Uterus (tissue), 4 donors: Measurements from ENCODE around the gene TRIM40. TPM values are rescaled to one million over a fixed set of nuclear protein-coding genes. Genes with fewer than 3 reads are reported as not detected.

Experiments used
- DNase-seq, 2 donors: peaks; one replicate each; pipeline ENCODE4 v3.0.0-alpha.2; 2019 to 2020
- H3K27ac ChIP-seq, 2 donors: fragments of 200-600 bp; sonication (generic); 1 replicate in 1 of 2; 2 replicates in 1 of 2; pipeline ENCODE4 v1.5.1; 2016 to 2018
- H3K27me3 ChIP-seq, 2 donors: fragments of 200-600 bp; sonication (generic); one replicate each; pipeline ENCODE4 v1.5.1; 2018 to 2019; ENCODE audit warnings: control low read depth in 1 of 2
- H3K36me3 ChIP-seq, 2 donors: fragments of 200-600 bp; sonication (generic); one replicate each; pipeline ENCODE4 v1.5.1; 2019; ENCODE audit warnings: control low read depth in 1 of 2
- H3K4me1 ChIP-seq, 2 donors: fragments of 200-600 bp; sonication (generic); one replicate each; pipeline ENCODE4 v1.5.1; 2018 to 2019; ENCODE audit warnings: control low read depth in 1 of 2
- H3K4me3 ChIP-seq, 2 donors: fragments of 200-600 bp; sonication (generic); 1 replicate in 1 of 2; 2 replicates in 1 of 2; pipeline ENCODE4 v1.5.1; 2018 to 2019; ENCODE audit warnings: mild to moderate bottlenecking in 1 of 2
- H3K9me3 ChIP-seq, 2 donors: fragments of 200-600 bp; sonication (generic); one replicate each; pipeline ENCODE4 v1.5.1; 2019; ENCODE audit warnings: control low read depth in 1 of 2
- CTCF ChIP-seq, 4 experiments: fragments of 200-600 bp in 2 of 4; fragments of 450-650 bp in 2 of 4; sonication (generic) in 2 of 4; IDR thresholded peaks; one replicate each; pipeline ENCODE4 v1.5.1; 2016 to 2019; ENCODE audit warnings: antibody characterized with exemption in 4 of 4, mild to moderate bottlenecking in 2 of 4, moderate library complexity in 1 of 4
- POLR2A ChIP-seq, 2 donors: fragments of 450-650 bp; IDR thresholded peaks; one replicate each; pipeline ENCODE4 v1.6.1; 2016; ENCODE audit warnings: antibody characterized with exemption in 2 of 2, mild to moderate bottlenecking in 1 of 2, moderate library complexity in 1 of 2
- intact Hi-C: fragments of 100-400 bp; cut with DNase I; formaldehyde crosslinking; loops from one replicate; pipeline ENCODE4 v1.15.1; 2023; ENCODE audit warnings: low total_unique reads
- total RNA-seq, 4 donors: library from RNA; depleted of rRNA in 3 of 4; stranded (reverse); fragments of >200 nt in 3 of 4; gene quantifications; one replicate each; pipeline versions ENCODE4 v1.1.0 to v1.2.4, GENCODE V29; 2014 to 2023
- donor health status: DM: yes; HTN: yes; CAD: no.

Gene TRIM40
- total RNA-seq, 4 donors from 2014 or later: not detected

- intact Hi-C loops: no loop called here
Measured at GRCh38 chr6:30104661-30105060, 31.3 kb upstream of the TRIM40 start.

DNA sequence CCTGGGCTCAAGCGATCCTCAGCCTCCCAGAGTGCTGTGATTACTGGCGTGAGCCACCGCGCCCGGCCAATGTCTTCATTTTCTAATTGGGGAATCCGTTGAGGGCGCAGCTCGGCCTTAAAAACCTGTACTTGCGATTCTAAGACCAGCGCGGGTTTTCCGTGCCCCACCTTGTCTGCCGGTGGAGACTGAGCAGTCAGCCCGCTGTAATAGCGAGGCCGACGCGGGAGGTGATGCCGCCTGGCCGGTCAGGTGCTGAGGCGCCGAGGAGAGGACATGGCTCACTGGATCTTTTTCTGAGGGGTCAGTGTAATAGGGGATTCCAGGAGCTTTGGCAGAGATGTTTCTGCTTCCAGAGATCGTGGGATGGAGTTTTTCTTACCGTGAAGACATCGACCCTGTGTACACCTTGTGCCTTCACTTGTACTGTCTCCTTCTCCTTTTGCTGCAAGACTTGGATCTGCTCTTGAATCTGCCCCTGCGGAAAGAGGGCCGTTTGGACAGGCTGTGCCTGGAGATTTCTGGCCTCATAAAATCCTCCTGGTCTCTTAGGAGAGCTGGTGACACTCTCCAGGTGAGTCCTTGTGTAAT is 24.6 kb upstream of the TRIM40 start:
- intact Hi-C loops: no loop called here
- Histone ChIP-seq H3K27me3 (peaks cover 0 to 19% of the 10 kb centered on the region in 2 donors), H3K36me3 (no peaks in the 10 kb centered on the region), H3K9me3 (no peaks in the 10 kb centered on the region), H3K4me1 (no peaks in the 10 kb centered on the region), H3K4me3 (no peak overlapping the region), H3K27ac (no peak overlapping the region)
- no peak for DNase-seq
- TF ChIP-seq POLR2A (IDR thresholded peaks at IDR 0.05): no peak
- TF ChIP-seq CTCF (IDR thresholded peaks at IDR 0.05): no peak

More at GRCh38 chr6:30104661-30105060, 31.3 kb upstream of the TRIM40 start:
- Histone ChIP-seq H3K9me3 (no peaks in the 10 kb centered on the region), H3K4me1 (peaks cover 0 to 11% of the 10 kb centered on the region in 2 donors), H3K27ac (no peak overlapping the region), H3K36me3 (no peaks in the 10 kb centered on the region), H3K27me3 (peaks cover 0 to 10% of the 10 kb centered on the region in 2 donors), H3K4me3 (no peak overlapping the region)
- no peak for TF ChIP-seq CTCF (IDR thresholded peaks at IDR 0.05)
- TF ChIP-seq POLR2A (IDR thresholded peaks at IDR 0.05): no peak
- DNase-seq: no peak

DNA sequence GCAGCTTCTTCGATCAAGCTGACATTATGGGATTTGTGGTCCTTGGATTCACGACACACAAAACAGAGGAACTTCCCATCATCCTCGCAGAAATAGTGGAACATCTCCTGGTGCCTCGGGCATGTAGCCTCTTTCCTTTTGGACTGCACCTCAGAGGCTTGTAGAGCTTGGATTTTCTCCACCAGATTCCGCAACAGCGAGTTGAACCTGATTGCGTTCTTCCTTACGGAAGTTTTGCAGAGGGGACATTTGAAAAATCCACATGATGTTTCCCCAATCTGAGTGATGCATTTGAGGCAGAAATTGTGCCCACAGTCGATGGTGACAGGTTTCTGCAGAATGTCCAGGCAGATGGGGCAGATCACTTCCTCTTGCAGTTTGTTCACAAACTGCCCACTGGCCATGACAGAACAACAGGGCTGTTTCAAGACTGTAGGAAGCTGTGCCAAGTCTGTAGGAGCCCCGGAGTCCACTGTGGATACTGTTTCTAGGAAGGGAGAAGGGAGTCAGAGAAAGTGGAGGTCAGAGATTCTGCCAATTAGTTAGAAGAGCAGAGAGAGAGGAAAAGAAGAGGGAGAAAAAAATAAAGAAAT is 23.4 kb upstream of the TRIM40 start:
- intact Hi-C loops: no loop called here
- TF ChIP-seq POLR2A (IDR thresholded peaks at IDR 0.05): no peak
- TF ChIP-seq CTCF (IDR thresholded peaks at IDR 0.05): no peak
- no peak for DNase-seq
- Histone ChIP-seq H3K36me3 (no peaks in the 10 kb centered on the region), H3K4me1 (no peaks in the 10 kb centered on the region), H3K27me3 (peaks cover 0 to 19% of the 10 kb centered on the region in 2 donors), H3K27ac (no peak overlapping the region), H3K9me3 (no peaks in the 10 kb centered on the region), H3K4me3 (no peak overlapping the region)

DNA sequence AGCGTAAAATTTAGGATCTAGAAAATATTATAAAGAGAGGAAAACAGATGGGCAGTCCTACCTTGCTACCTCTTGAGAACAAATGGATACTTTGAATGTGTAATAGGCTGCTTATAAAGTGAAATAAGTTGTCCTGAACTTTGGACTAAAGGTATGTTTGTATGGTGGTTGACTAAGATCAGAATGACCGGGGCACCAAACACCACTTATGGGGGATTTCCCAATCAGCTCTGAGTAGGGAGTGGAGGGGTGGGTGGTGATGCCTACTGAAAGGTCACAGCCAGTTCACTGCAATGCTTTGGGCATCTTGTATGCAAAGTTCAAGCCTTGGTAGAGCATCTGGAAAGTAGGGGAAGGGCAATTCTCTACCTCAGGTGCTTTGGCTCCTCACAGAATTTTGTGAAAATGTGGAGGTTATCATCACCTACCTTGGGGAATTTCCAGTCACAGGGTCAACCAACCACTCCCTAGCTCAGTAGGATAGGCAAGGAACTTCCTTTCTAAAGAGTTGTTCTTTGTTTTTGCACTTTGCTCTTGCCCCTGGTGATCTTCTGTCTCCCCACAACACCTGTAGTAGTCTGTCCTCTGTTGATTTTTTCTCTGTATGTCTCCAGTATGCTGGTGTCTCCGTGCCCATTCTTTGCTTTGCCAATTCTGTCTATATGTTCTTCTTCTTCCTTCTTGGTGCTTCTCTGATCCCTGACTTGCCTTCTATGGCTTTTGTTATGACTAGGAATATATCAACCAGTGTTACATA is 22.8 kb upstream of the TRIM40 start, which contains the start of gene TRIM31:
TSS of gene TRIM31 (minus strand) at position 88 of the 757 bp plus-strand sequence. CDS start 285 bp downstream, outside the sequence.
- H3K27me3 ChIP-seq: peaks cover 0 to 19% of the 10 kb centered on the region in 2 donors
- H3K27ac ChIP-seq: no peak within 1 kb of the TSS
- no peak within 1 kb of the TSS for H3K4me3 ChIP-seq
- no peaks in the 10 kb centered on the region for H3K36me3 ChIP-seq
- TF ChIP-seq POLR2A (IDR thresholded peaks at IDR 0.05): no peak
- TF ChIP-seq CTCF (IDR thresholded peaks at IDR 0.05): no peak
- no peak for DNase-seq
- intact Hi-C loops: no loop called here
- H3K4me1 ChIP-seq: no peaks in the 10 kb centered on the region
- H3K9me3 ChIP-seq: no peaks in the 10 kb centered on the region

DNA sequence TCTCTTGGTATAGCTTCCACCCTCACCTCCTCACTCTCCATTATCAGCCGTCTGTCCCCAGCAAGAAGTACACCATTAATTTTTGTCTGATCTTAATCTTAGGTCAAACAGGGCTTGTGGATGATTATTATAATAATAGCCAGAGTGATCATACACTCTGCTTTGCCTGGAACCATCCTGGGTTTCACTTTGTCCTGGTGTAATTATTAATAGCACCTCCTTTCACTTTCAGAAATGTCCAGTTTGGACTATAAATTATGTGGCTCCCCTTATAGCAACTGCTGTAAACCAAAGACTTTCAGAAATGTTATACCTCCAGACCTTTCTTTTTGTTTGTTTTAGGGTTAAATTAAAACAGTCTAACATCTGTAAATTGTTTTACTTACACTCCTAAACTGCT is 22.1 kb upstream of the TRIM40 start:
- Histone ChIP-seq H3K9me3 (no peaks in the 10 kb centered on the region), H3K4me1 (no peaks in the 10 kb centered on the region), H3K36me3 (no peaks in the 10 kb centered on the region), H3K27ac (no peak overlapping the region), H3K4me3 (no peak overlapping the region), H3K27me3 (peaks cover 0 to 19% of the 10 kb centered on the region in 2 donors)
- intact Hi-C loops: no loop called here
- no peak for TF ChIP-seq POLR2A (IDR thresholded peaks at IDR 0.05)
- no peak for DNase-seq
